GM20000 (cell line): ENCODE data around the gene OTOG.

Source experiments
- DNase-seq: peaks from one replicate; pipeline ENCODE4 v3.0.0; 2012; ENCODE audit warnings: low spot score
- TF ChIP-seq, protein P1 (sequence below): IDR thresholded peaks from 2 replicates; pipeline ENCODE4 v1.5.1; 2012; ENCODE audit warnings: mild to moderate bottlenecking, control low read depth; ENCODE audit errors: extremely low read depth, missing control alignments

The OTOG gene

DNA sequence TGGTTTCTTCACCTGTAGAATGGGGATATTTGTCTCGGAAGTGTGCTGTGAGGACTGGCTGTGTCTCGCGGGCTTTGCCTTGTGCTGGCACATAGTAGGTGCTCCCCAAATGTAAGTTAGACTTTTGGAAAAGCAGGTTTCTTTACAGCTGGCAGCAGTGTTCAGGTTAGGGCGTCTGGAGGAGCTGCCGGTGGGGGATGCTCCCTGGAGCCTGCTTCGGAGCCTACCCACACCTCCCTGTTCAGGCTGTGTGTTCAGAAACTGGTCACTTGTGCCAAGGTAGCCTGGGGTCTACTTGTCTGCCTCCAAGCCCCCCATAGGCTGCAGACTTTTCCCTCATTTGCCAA, 60.0 kb downstream of the OTOG start:
- DNase-seq, result no peak
- TF ChIP-seq, protein P1, sequence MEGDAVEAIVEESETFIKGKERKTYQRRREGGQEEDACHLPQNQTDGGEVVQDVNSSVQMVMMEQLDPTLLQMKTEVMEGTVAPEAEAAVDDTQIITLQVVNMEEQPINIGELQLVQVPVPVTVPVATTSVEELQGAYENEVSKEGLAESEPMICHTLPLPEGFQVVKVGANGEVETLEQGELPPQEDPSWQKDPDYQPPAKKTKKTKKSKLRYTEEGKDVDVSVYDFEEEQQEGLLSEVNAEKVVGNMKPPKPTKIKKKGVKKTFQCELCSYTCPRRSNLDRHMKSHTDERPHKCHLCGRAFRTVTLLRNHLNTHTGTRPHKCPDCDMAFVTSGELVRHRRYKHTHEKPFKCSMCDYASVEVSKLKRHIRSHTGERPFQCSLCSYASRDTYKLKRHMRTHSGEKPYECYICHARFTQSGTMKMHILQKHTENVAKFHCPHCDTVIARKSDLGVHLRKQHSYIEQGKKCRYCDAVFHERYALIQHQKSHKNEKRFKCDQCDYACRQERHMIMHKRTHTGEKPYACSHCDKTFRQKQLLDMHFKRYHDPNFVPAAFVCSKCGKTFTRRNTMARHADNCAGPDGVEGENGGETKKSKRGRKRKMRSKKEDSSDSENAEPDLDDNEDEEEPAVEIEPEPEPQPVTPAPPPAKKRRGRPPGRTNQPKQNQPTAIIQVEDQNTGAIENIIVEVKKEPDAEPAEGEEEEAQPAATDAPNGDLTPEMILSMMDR, result no peak

DNA sequence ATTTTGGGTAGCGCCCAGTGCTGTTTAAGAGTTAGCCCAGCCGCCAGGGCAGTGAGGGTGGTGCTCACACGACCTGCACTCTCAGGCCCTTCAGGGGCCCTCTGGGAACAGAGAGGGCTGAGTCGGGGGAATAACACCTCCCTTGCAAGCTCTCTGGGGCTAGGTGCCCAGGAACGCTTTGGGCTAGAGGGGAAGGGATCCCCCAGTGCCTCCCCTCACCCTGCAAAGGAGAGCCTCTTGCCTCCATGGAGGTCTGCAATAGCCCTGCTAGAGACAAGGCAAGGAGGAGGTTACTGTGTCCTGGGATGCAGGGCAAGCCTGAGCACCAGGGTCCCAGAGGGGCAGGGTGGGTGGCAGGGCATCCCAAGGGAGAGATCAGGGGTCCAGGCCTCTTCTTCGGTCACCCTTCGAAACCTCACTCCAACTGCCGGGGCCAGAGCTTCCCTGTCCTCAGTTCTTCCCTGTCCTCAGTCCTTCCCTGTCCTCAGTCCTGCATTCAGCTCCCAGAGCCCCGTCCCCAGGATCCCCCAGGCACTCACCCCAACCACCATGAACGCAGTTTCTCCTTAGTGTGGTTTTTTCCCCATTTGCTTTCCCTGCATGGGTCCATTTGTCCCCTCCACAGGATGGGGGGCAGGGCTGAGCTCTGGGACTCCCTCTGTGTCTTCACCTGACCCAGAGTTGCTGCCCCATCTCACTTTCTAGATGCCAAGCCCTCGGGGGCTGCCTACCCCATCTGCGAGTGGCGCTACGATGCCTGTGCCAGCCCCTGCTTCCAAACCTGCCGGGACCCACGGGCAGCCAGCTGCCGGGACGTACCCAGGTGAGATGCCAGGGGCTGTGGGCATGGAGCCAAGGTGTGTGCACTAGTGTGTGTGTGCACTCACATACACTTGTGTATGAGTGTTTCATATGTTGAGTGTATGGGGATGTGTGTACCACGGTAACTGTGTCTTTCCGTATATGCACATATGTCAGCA, 60.8 kb downstream of the OTOG start:
- DNase-seq, result no peak

DNA sequence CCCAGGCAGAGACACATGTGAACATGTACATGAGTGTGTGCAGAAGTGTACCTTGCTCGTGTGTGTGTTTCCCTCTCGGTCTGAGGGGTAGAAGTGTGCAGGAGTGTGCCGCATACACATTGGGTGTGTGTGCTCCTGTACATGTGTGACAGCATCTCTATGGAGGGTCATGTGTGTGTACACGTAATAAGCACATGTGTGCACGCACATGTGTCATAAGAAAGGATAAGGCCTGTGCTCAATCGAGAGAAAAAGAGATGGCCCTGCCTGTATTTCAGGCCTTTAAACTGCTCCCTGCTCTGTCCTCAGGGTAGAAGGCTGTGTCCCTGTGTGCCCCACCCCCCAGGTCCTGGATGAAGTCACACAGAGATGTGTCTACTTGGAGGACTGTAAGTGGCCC, 61.8 kb downstream of the OTOG start:
- TF ChIP-seq, protein P1, result no peak
- DNase-seq, result no peak

More for the DNA sequence above, 60.8 kb downstream of the OTOG start:
- TF ChIP-seq, protein P1, result no peak

DNA sequence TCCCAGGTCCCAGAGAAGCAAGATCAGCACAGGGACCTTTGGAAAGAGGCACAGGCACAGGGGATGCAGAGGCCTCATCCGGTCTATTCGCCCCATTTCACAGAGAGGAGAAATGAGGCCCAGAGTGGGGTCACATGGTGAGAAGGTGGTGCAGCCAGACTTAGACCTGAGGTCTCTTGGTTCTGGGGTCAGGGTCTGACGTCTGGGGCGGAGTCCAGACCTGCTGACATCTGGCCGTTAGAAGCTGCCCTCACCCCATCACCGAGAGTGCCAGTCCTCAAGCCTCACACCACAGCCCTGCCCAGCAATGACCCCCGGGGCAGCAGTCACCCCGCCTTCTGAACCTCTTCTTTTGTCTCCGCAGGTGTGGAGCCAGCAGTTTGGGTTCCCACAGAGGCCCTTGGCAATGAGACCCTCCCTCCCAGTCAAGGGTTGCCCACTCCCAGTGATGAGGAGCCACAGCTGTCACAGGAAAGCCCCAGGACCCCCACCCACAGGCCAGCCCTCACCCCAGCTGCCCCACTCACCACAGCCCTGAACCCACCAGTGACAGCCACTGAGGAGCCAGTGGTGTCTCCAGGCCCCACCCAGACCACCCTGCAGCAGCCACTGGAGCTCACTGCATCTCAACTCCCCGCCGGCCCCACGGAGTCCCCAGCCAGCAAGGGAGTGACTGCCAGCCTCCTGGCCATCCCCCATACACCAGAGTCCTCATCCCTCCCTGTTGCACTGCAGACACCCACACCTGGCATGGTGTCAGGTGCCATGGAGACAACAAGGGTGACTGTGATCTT, 62.4 kb downstream of the OTOG start:
- TF ChIP-seq, protein P1, result no peak
- DNase-seq, result no peak

DNA sequence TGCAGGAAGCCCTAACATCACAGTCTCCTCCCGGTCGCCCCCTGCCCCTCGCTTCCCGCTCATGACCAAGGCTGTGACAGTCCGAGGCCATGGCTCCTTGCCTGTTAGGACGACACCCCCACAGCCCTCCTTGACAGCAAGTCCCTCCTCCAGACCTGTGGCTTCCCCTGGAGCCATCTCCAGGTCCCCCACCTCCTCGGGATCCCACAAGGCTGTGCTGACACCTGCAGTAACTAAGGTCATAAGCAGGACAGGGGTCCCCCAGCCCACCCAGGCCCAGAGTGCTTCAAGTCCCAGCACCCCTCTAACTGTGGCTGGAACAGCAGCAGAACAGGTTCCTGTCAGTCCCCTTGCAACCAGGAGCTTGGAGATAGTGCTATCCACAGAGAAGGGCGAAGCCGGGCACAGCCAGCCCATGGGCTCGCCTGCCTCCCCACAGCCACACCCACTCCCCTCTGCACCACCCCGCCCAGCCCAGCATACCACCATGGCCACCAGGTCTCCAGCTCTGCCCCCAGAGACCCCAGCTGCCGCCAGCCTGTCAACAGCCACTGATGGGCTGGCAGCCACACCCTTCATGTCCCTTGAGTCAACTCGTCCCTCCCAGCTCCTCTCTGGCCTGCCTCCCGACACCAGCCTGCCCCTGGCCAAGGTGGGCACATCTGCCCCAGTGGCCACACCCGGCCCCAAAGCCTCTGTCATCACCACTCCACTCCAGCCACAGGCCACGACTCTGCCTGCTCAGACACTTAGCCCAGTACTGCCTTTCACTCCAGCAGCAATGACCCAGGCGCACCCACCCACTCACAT, 63.2 kb downstream of the OTOG start:
- TF ChIP-seq, protein P1, result no peak
- no peak for DNase-seq

DNA sequence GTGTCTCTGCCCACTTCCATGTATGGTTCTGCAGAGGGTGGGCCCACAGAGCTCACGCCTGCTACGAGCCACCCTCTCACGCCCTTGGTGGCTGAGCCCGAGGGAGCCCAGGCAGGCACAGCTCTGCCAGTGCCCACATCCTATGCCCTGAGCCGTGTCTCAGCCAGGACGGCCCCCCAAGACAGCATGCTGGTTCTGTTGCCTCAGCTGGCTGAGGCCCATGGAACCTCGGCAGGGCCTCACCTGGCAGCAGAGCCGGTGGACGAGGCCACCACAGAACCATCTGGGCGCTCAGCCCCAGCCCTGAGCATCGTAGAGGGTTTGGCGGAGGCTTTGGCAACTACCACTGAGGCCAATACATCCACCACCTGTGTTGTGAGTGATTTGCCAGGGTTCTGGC, 64.0 kb downstream of the OTOG start:
- TF ChIP-seq, protein P1, result no peak

More for the DNA sequence above, 64.0 kb downstream of the OTOG start:
- no peak for DNase-seq
